Endodermal cell (in vitro differentiated cells): Measurements from ENCODE around the gene AGXT. TPM values are rescaled to one million over a fixed set of nuclear protein-coding genes. Genes with fewer than 3 reads are reported as not detected.

ENCODE experiments used
- DNase-seq: peaks from one replicate; pipeline ENCODE4 v3.0.0-alpha.2; 2017
- H3K27ac ChIP-seq: 2 replicates; pipeline ENCODE4 v1.5.1; 2013; ENCODE audit warnings: mild to moderate bottlenecking, low read depth, low read length, moderate library complexity
- H3K27me3 ChIP-seq: 2 replicates; pipeline ENCODE4 v1.6.1; 2013; ENCODE audit warnings: mild to moderate bottlenecking, low read length, moderate library complexity; ENCODE audit not compliant: insufficient read depth, control insufficient read depth, poor library complexity, severe bottlenecking
- H3K36me3 ChIP-seq: 2 replicates; pipeline ENCODE4 v1.7.0; 2013; ENCODE audit warnings: mild to moderate bottlenecking, low read length, moderate library complexity; ENCODE audit not compliant: control insufficient read depth, insufficient read depth
- H3K4me1 ChIP-seq: one replicate; pipeline ENCODE4 v1.7.0; 2013; ENCODE audit warnings: low read length; ENCODE audit not compliant: control insufficient read depth, insufficient read depth
- H3K4me3 ChIP-seq: 2 replicates; pipeline ENCODE4 v1.5.1; 2013; ENCODE audit warnings: mild to moderate bottlenecking, low read length, moderate library complexity
- H3K9ac ChIP-seq: 2 replicates; pipeline ENCODE4 v1.6.1; 2013; ENCODE audit warnings: mild to moderate bottlenecking, low read length, moderate library complexity; ENCODE audit not compliant: poor library complexity, severe bottlenecking; ENCODE audit errors: extremely low read depth
- H3K9me3 ChIP-seq: 2 replicates; pipeline ENCODE4 v1.6.1; 2013; ENCODE audit warnings: mild to moderate bottlenecking, low read length, moderate library complexity; ENCODE audit not compliant: control insufficient read depth
- H3K27ac Mint-ChIP-seq: 2 replicates; pipeline ENCODE4 v1.8.0; 2020; ENCODE audit warnings: mixed read lengths
- H3K27me3 Mint-ChIP-seq: 2 replicates; pipeline ENCODE4 v1.8.0; 2021; ENCODE audit warnings: mild to moderate bottlenecking, mixed read lengths; ENCODE audit not compliant: insufficient read depth
- H3K36me3 Mint-ChIP-seq: 2 replicates; pipeline ENCODE4 v1.8.0; 2020; ENCODE audit warnings: low read depth, mixed read lengths
- H3K4me1 Mint-ChIP-seq: 2 replicates; pipeline ENCODE4 v1.8.0; 2020; ENCODE audit warnings: mixed read lengths
- H3K4me3 Mint-ChIP-seq: 2 replicates; pipeline ENCODE4 v1.8.0; 2020; ENCODE audit warnings: mild to moderate bottlenecking, moderate library complexity, mixed read lengths
- H3K9me3 Mint-ChIP-seq: 2 replicates; pipeline ENCODE4 v1.8.0; 2020; ENCODE audit warnings: mild to moderate bottlenecking, mixed read lengths
- CTCF ChIP-seq: fragments of 200-600 bp; sonication (generic); conservative IDR thresholded peaks from 2 replicates; pipeline ENCODE4 v1.5.0; 2021; ENCODE audit warnings: antibody characterized with exemption, mild to moderate bottlenecking
- WGBS, 2 experiments: methylation state at CpG; one replicate each; pipeline versions ENCODE4 v1.1.5 to v1.1.7; 2013; ENCODE audit warnings: missing lambda C conversion rate in 2 of 2, mixed read lengths in 1 of 2; ENCODE audit not compliant: insufficient coverage in 1 of 2, insufficient read length in 1 of 2; 5-methylcytosine and 5-hydroxymethylcytosine counted together
- total RNA-seq, 2 donors: library from RNA; stranded (reverse); fragmentation: NEBNext Ultra II Directional in 1 of 2; extraction: Animal tissue kit (Norgen Biotek cat#: 25700) in 1 of 2; gene quantifications; 2 replicates in 1 of 2; 3 replicates in 1 of 2; pipeline ENCODE4 v1.2.1, GENCODE V29; 2021

AGXT gene
- total RNA-seq, 2 donors from 2014 or later, result 0.31 TPM; not detected in 1

DNA sequence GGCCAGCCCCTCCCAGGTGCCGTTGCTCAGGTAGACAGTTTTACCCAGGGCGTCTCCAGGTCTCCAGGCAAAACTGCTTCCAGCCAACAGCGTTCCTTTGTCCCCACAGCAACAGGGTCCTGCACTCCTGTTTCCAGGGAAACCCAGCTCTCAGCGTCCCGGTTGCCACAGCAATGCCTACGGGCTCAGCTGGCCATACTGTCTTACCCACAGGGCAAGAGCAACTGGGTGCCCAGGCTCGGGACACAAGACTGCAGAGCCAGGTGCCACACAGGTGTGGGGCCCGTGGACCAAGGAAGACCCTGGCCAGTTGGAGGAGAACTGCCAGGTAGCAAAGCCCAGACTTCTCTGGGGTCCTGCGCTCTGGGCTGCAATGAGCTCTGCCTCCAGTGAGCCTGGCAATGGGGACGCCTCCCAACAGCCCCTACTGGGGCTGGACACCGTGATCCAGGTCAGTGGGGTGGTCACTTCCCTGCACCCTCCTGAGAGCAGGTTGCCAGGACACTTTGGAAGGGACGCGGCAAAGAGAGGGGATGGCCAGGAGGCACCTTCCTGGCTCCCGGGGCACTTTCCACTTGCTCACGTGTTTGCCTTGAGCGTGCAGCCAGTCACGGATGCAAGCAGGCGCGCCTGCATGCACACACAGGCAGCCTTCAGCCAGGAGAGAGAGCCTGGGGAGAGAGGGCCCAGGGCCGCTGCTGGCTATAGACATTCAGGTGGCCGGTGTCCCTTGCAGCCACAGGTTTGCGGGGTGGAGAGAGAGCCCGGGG, 37.7 kb downstream of the AGXT start, which contains the start of gene CROCC2:
Gene CROCC2 (plus strand): TSS at position 196 of the 770 bp plus-strand sequence. CDS start 178 bp downstream, at position 374.
- Mint-ChIP-seq H3K4me3 (no peak within 1 kb of the TSS), H3K27ac (no peak within 1 kb of the TSS), H3K27me3 (peaks cover 27% of the 10 kb centered on the region), H3K9me3 (peaks cover 10% of the 10 kb centered on the region), H3K4me1 (peaks cover 14% of the 10 kb centered on the region), H3K36me3 (peaks cover 3% of the 10 kb centered on the region)
- H3K4me1 ChIP-seq, result no peaks in the 10 kb centered on the region
- no peak within 1 kb of the TSS for H3K27ac ChIP-seq
- no peak for TF ChIP-seq CTCF
- H3K9me3 ChIP-seq, result peaks cover 6% of the 10 kb centered on the region
- WGBS, 2 experiments, result 92 to 93% methylated on average over 10 to 23 of the region's 23 CpGs
- DNase-seq, result no peak
- no peak within 1 kb of the TSS for H3K4me3 ChIP-seq
- peaks cover 9% of the 10 kb centered on the region for H3K27me3 ChIP-seq
- no peaks in the 10 kb centered on the region for H3K36me3 ChIP-seq
- H3K9ac ChIP-seq, result no peak within 1 kb of the TSS

DNA sequence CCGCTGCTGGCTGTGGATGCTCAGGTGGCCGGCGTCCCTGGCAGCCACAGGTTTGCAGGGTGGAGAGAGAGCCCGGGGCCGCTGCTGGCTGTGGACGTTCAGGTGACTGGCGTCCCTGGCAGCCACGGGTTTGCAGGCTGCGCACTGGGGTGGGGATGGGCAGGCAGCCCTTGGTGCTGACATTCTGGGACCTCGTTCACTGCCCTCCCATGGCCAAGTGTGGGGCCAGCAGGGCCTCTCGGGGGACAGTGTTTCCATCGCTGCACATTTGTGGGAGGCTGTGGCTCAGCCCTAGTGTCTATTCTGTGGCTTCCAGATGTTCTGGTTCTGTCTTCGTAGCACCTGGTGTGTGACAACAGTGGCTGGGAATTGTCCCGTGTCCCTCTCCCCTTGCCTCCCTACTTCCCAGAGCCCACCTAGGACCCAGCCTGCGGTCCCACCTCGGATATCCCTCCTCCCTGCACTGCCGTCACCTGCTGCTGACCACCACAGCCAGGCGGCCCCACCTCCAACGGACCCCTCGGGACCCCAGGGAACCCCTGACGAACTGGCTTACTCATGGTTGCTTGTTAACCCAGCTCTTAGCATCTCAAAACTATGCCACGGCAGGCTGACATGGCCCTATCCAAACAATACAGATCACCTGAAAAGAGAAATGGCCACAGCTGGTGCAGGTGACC, 38.4 kb downstream of the AGXT start:
- Histone ChIP-seq H3K9ac (no peak overlapping the region), H3K4me3 (no peak overlapping the region), H3K27ac (no peak overlapping the region), H3K27me3 (peaks cover 14% of the 10 kb centered on the region), H3K4me1 (no peaks in the 10 kb centered on the region), H3K36me3 (no peaks in the 10 kb centered on the region), H3K9me3 (no peaks in the 10 kb centered on the region)
- DNase-seq, result no peak
- no peak for TF ChIP-seq CTCF
- H3K4me1 Mint-ChIP-seq, result peaks cover 13% of the 10 kb centered on the region
- no peaks in the 10 kb centered on the region for H3K36me3 Mint-ChIP-seq
- peaks cover 6% of the 10 kb centered on the region for H3K9me3 Mint-ChIP-seq
- 90 to 91% methylated on average over 11 to 22 of the region's 22 CpGs for WGBS, 2 experiments
- no peak overlapping the region for H3K4me3 Mint-ChIP-seq
- H3K27ac Mint-ChIP-seq, result no peak overlapping the region
- peaks cover 30% of the 10 kb centered on the region for H3K27me3 Mint-ChIP-seq

- DNase-seq, result no peak
- peaks cover 32% of the 10 kb centered on the region for H3K27me3 Mint-ChIP-seq
Observed at GRCh38 chr2:240909216-240909974, 40.8 kb downstream of the AGXT start.

More at GRCh38 chr2:240909216-240909974, 40.8 kb downstream of the AGXT start:
- H3K27ac Mint-ChIP-seq, result no peak overlapping the region
- WGBS, 2 experiments, result 92 to 93% methylated on average over 5 to 17 of the region's 17 CpGs
- H3K4me3 ChIP-seq, result no peak overlapping the region
- no peak for TF ChIP-seq CTCF
- H3K9me3 ChIP-seq, result no peaks in the 10 kb centered on the region
- H3K36me3 Mint-ChIP-seq, result no peaks in the 10 kb centered on the region
- H3K36me3 ChIP-seq, result no peaks in the 10 kb centered on the region
- H3K4me3 Mint-ChIP-seq, result no peak overlapping the region
- no peak overlapping the region for H3K9ac ChIP-seq
- H3K4me1 Mint-ChIP-seq, result peaks cover 1% of the 10 kb centered on the region
- H3K4me1 ChIP-seq, result no peaks in the 10 kb centered on the region
- peaks cover 17% of the 10 kb centered on the region for H3K27me3 ChIP-seq
- H3K9me3 Mint-ChIP-seq, result no peaks in the 10 kb centered on the region
- no peak overlapping the region for H3K27ac ChIP-seq
